ENCODE measurements around the gene CCT7.

DNA sequence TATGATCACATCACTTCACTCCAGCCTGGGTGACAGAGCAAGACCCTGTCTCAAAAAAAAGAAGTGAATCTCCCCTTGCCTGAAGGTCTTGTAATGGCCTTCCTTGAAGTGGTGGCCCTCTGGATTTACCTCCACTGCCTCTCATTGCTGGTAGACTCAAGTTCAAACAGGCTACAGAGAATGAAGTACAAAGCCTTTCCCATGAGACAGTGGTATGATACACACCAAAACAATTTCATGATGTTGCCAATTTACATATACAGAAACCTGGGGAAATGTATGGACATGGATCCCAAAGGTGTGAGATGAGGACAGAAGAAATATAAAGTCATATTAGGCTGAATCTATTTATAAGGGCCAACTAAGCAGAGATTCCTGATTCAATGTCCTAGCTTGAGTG, 36.5 kb upstream of the CCT7 start:
- TF ChIP-seq, protein P1, sequence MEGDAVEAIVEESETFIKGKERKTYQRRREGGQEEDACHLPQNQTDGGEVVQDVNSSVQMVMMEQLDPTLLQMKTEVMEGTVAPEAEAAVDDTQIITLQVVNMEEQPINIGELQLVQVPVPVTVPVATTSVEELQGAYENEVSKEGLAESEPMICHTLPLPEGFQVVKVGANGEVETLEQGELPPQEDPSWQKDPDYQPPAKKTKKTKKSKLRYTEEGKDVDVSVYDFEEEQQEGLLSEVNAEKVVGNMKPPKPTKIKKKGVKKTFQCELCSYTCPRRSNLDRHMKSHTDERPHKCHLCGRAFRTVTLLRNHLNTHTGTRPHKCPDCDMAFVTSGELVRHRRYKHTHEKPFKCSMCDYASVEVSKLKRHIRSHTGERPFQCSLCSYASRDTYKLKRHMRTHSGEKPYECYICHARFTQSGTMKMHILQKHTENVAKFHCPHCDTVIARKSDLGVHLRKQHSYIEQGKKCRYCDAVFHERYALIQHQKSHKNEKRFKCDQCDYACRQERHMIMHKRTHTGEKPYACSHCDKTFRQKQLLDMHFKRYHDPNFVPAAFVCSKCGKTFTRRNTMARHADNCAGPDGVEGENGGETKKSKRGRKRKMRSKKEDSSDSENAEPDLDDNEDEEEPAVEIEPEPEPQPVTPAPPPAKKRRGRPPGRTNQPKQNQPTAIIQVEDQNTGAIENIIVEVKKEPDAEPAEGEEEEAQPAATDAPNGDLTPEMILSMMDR (IDR thresholded peaks at IDR 0.05; ENCODE audit: insufficient read depth, low read length), result no peak
- TF ChIP-seq POLR2AphosphoS5 (IDR thresholded peaks at IDR 0.05; ENCODE audit: low read depth), result no peak
- TF ChIP-seq, protein P2, sequence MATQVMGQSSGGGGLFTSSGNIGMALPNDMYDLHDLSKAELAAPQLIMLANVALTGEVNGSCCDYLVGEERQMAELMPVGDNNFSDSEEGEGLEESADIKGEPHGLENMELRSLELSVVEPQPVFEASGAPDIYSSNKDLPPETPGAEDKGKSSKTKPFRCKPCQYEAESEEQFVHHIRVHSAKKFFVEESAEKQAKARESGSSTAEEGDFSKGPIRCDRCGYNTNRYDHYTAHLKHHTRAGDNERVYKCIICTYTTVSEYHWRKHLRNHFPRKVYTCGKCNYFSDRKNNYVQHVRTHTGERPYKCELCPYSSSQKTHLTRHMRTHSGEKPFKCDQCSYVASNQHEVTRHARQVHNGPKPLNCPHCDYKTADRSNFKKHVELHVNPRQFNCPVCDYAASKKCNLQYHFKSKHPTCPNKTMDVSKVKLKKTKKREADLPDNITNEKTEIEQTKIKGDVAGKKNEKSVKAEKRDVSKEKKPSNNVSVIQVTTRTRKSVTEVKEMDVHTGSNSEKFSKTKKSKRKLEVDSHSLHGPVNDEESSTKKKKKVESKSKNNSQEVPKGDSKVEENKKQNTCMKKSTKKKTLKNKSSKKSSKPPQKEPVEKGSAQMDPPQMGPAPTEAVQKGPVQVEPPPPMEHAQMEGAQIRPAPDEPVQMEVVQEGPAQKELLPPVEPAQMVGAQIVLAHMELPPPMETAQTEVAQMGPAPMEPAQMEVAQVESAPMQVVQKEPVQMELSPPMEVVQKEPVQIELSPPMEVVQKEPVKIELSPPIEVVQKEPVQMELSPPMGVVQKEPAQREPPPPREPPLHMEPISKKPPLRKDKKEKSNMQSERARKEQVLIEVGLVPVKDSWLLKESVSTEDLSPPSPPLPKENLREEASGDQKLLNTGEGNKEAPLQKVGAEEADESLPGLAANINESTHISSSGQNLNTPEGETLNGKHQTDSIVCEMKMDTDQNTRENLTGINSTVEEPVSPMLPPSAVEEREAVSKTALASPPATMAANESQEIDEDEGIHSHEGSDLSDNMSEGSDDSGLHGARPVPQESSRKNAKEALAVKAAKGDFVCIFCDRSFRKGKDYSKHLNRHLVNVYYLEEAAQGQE (IDR thresholded peaks at IDR 0.05; ENCODE audit: insufficient replicate concordance, low read depth), result no peak
- no peak for TF ChIP-seq GABPA (IDR thresholded peaks at IDR 0.05; ENCODE audit: low read depth)

Data from HL-60 (cell line).